ENCODE data around the gene TRIM52.

DNA sequence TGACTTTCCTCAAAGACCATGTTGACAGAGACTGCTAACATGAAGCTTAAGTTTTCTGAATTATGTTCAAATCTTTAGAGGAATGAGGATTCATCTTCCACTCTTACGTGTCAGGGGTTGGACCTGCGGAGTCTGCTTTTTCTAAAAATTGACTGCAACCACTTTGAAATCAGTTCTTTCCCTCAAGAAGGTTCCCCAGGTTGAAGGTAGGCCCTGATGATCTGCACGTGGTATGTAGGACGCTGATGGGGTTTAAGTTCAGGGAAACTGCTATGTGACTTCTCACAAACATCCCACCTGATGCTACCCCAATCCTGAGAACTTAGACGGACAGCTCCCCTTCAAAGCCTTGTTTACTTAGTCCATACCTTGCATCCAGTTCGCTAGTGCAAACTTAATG, 24.5 kb downstream of the TRIM52 start:
- TF ChIP-seq, protein P1, sequence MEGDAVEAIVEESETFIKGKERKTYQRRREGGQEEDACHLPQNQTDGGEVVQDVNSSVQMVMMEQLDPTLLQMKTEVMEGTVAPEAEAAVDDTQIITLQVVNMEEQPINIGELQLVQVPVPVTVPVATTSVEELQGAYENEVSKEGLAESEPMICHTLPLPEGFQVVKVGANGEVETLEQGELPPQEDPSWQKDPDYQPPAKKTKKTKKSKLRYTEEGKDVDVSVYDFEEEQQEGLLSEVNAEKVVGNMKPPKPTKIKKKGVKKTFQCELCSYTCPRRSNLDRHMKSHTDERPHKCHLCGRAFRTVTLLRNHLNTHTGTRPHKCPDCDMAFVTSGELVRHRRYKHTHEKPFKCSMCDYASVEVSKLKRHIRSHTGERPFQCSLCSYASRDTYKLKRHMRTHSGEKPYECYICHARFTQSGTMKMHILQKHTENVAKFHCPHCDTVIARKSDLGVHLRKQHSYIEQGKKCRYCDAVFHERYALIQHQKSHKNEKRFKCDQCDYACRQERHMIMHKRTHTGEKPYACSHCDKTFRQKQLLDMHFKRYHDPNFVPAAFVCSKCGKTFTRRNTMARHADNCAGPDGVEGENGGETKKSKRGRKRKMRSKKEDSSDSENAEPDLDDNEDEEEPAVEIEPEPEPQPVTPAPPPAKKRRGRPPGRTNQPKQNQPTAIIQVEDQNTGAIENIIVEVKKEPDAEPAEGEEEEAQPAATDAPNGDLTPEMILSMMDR (IDR thresholded peaks at IDR 0.05; ENCODE audit: insufficient read depth, low read length, poor library complexity, severe bottlenecking): no peak
- TF ChIP-seq EZH2phosphoT487 (conservative IDR thresholded peaks at IDR 0.05; ENCODE audit: low read length): no peak
